Stimulated activated CD8-positive, alpha-beta memory T cell treated with anti-CD3 and anti-CD28 coated beads, Interleukin-15, amount 100 ng/mL, for 48 hours (primary cell): ENCODE results near the gene MYO10.

Experiments
- DNase-seq, 2 donors: peaks; one replicate each; pipeline ENCODE4 v3.0.0-alpha.2; 2020; ENCODE audit warnings: low read depth in 2 of 2

The MYO10 gene

DNA sequence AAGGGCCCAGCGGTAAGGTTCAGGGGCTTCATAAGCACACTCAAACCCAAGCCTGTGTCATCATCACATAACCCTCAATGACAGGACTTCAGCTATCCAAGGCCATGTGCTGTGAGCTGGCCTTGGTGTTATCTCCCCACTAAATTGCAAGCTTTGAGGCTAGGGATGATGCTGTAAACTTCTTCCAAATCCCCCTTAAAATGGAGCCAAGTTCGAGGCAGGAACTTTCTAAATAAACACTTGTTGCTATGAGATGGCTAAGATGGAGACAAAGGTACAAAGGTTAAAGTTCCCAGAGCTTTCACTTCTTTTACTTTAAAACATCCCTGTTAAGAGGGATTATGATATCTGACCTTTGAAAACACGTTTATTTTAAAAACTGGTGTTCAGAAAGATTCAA lies 123.6 kb downstream of the MYO10 start:
- no peak for DNase-seq

GRCh38 chr5:16810208-16810854 lies 125.8 kb downstream of the MYO10 start:
- DNase-seq = no peak

DNA sequence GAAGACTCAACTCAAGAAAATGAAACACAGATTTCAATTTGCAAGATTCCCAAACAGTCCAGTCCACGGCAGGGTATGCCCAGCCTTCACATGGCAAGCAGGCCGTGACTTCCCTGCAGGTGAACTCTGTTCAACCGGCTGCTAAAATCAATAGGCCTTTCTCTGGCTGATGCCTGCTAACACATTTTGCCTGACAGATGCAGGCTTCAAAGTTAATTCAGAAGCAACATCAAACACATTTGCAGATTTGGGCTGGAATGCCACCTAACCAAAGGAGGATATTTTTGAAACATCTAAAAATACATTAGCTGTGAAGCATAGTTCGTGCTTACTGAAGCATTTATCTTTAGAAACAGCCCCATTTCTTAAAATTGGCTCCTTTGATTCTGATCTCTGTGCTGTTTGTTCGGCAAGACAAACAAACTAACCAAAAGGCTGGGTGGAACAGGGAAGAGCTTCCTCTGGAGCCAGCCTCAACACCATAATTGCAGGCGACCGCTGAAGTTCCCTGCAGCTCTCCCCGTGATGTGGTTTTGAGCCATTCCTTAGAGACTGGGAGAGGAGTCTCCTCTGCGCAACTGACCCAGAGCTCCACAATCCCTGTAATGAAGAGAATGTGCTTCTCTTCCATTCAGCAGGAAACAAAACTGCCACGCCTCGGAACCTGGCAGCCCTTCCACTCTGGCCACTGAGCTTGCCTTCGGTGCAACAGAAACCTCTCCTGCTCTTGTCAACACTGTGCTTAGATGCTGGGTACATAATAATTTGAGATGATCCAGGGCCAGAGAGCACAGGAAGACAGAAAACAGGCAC lies 126.5 kb downstream of the MYO10 start:
- no peak for DNase-seq

DNA sequence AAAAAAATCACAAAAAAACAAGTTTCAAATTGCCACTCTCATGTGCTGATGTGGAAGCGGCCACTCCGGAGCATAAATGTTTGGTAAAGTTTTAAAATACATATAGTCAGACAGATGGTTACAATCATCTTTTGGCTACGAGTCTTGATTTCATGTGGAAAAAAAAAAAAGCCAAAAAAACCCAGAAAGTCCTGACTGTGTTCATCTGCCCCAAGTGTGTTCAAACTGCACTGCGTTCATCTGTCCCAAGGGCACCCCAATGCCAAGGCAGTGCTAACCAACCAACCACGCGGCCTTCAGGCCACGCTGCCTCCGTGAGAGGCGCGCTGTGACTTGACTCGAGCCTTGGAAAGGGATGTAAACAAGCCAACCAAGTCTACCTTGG lies 127.1 kb downstream of the MYO10 start:
- no peak for DNase-seq

DNA sequence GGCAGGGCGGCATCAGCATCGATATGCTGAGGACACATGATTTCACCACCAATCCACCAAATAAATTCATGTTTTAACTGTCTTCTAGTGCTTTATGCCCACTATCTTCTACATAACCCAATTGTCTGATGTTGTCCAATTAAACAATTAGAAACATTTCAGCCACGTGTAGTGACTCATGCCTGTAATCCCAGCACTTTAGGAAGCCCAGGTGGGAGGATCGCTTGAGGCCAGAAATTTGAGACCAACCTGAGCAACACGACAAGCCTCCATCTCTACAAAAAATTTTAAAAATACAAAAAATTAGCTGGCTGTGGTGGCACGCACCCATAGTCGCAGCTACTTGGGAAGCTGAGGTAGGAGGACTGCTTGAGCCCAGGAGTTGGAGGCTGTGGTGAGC lies 128.1 kb downstream of the MYO10 start:
- DNase-seq = no peak

DNA sequence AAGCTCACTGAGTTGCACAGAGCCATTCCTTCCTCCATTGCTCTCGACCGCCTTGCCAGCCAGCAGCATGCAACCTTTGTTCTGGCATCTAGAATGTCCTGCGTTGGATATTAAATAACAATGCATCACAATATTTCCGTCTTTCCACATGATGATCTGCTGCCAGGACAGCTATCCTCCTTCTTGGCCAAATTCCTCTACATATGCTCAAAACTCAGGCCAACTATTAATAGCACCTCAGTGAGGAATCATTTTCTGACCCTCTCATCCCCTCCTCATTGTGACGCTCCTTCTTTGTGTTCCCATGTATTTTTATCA lies 128.6 kb downstream of the MYO10 start:
- no peak for DNase-seq

GRCh38 chr5:16806711-16807546 lies 129.2 kb downstream of the MYO10 start:
- no peak for DNase-seq

DNA sequence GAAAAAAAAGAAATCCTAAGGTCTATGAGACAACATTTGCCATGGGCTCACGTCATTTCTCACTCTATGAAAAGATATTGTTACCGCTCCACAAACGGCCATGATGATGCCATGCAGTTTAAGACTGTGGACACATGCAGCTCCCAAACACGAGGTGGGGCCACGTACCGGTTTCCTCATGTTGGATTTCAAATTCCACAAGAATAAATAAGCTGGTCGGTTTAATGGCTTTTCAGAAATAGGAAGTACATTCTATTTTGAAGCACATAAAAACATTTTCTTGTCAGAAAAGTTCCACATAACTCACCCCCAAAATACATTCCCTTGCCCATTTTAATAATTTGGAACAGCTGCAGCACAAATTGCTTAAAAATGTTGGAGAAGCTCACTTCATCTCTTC lies 130.6 kb downstream of the MYO10 start:
- DNase-seq = no peak

GRCh38 chr5:16803831-16804230 lies 132.3 kb downstream of the MYO10 start:
- DNase-seq = no peak

DNA sequence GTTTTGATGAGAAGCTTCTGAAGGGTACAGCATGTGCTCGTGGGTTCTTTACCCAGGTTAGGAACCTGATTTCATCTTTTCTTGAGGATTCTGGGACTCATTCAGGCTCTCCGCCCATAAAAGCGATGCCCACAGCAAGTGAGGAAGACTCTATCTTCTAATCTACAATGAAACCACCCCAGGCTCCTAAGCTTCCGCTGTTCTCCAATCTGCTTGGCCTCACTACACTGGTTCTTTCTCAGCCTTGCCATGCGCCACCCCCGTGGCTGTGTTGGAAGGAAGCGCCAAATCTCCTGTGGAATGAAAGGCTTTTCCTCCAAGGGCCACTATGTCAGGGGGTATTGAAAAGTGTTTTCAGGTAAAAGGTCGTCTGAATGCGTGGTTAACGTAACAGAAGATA lies 135.6 kb downstream of the MYO10 start:
- no peak for DNase-seq

DNA sequence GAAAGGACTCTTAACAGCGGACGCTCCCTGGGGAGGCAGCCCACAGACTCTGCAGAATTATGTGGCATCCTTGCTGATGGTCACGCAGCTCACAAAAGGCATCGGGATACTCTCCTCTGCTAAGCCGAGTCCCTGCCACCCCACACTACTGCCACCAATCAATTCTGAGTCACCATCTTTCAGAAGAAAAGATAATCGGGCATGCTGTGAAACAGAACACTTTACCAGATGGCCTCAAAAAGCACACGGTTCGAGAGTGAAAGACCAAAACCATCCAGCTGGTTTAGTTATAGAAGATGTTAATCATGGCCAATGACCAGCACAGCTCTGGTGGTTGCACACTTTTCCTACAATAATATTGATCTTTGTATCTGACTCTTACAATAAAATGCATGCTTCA lies 136.3 kb downstream of the MYO10 start:
- DNase-seq = no peak

- DNase-seq = no peak
Observed at GRCh38 chr5:16797951-16798350, 138.1 kb downstream of the MYO10 start.

DNA sequence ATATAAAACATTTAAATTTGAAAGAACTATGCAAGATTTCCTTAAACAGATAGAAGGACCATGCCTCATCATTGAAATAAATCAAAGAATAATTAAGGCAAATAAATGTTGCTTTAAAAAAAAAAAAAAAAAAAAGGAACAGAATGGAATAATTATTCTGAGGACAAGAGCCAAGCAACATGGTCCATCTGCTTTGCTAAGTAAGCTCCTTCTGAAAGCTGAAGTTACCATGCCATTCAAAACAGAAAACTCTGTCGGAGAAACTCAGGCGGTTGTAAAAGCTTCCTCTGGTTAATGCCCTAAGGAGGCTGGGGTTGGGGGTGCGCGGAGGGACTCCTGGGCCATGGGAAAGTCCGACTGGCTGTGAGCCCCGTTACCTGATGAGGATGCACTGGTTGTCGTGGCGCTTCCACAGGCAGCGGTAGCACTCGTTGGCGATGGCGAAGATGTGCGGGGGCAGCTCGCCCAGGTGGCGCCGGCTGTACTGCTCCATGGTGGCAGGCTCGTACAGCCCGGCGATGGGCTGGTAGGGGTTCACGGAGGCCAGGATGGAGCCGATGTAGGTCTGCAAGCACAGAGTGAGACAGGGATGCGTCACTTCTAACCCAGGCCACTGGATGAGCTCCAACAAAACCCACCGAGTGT lies 141.7 kb downstream of the MYO10 start:
- no peak for DNase-seq

DNA sequence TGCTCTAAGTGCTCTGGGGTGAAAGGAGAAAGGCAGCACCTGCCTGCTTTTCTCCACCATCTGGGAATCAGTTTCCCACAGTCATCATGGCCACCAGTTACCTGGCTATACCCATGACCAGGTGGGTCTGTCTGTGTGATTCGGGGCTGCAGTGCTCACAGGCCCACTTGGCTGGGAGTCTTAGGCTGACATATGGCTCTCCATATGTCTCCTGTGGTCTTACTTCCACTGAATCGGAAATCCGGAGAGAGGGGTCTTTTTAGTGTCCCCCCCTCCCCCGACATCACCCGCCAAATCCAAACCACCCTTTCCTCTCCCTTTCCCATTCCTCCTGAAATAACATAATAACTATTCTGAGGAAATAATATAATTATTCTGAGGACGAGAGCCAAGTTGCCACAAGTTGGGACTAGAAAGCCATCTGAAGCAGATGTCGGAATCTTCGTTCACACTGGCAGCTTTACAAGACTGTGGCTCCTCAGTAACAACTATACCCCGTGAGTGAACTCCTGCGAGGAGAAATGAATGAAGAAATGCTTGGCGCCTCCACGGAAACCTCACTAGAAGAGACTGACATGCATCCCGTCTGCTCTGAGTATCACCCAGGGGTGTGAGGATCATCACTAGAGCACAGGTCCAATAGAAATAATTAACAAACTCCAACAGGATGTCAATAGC lies 143.4 kb downstream of the MYO10 start:
- DNase-seq = no peak

- no peak for DNase-seq
Observed at GRCh38 chr5:16791904-16792597, 144.0 kb downstream of the MYO10 start.

- no peak for DNase-seq
Observed at GRCh38 chr5:16791036-16791705, 144.9 kb downstream of the MYO10 start.

DNA sequence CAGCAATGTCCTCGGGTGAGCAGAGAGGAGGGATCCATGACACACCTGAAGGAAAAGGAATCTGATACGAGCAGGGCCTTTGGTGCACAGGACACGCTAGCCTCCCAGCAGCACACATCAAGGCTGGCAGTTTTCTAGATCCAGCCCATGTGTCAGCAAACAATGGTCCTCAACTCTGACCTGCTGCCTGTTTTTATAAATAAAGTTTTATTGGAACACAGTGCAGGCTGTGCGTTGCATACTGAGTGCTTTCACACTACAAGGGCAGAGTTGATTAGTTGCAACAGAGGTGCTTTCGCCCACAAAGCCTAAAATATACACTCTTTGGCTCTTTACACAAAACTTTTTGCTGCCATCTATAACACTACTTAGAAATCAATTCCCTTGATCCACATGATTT lies 147.1 kb downstream of the MYO10 start:
- no peak for DNase-seq

DNA sequence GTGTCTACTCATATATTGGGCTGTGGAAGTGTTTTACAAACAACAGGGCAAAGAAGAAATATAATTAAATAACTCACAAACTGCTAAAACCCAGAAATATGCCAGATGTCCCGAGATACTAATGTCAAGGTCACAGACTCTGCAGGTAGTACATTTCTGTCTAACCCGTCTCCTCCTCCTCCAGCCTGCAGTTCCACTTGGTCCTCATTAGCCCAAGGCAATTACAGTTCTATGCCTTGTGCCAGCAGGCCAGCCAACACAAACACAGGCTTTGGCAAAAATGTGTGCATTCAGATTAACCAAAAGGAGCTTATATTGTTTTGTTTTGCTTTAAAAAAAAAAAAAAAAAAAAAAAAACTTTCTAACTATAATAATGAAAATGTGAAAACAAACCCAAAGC lies 148.8 kb downstream of the MYO10 start:
- DNase-seq = no peak

- peak; percentile 22 to 50 for DNase-seq
Observed at GRCh38 chr5:16784843-16785791, 151.0 kb downstream of the MYO10 start.
